Rectal smooth muscle tissue (tissue), 1 donor: Measurements from ENCODE around the gene GRIN1.
A peak's percentile ranks its signal among the peaks of the same experiment; 100 is the strongest.

Experiments
- H3K27ac ChIP-seq: one replicate; pipeline ENCODE4 v1.7.0; 2013; ENCODE audit warnings: low read depth, low read length, inconsistent platforms
- H3K27me3 ChIP-seq: one replicate; pipeline ENCODE4 v1.7.0; 2013; ENCODE audit warnings: low read length; ENCODE audit not compliant: control insufficient read depth, insufficient read depth
- H3K36me3 ChIP-seq: one replicate; pipeline ENCODE4 v1.7.0; 2013; ENCODE audit warnings: low read length; ENCODE audit not compliant: control insufficient read depth, insufficient read depth
- H3K4me1 ChIP-seq: one replicate; pipeline ENCODE4 v1.7.0; 2013; ENCODE audit warnings: low read length; ENCODE audit not compliant: control insufficient read depth, insufficient read depth
- H3K4me3 ChIP-seq: one replicate; pipeline ENCODE4 v1.7.0; 2013; ENCODE audit warnings: low read length
- H3K9ac ChIP-seq: one replicate; pipeline ENCODE4 v1.7.0; 2013; ENCODE audit warnings: low read length

GRIN1 gene

DNA sequence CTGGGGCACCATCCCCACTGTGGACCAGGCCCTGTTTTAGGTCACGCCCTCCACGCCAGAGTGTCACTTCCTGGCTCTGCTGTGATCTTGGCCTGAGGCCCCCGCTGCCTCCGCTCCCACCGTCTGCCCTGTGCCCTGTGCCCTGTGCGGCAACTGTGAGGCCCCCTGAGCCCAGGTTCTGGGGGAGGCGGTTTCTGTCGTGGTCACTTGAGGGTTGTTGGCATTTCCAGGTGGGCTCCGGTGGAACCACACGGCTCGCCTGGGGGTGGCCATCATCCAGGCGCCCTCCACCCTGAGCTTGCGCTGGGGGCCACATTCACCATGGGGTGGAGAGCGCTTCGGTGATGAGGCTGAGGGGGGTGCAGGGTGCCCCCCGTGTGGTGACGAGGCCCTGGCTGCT is 31.0 kb upstream of the GRIN1 start:
- Histone ChIP-seq H3K36me3 (peaks cover 32% of the 10 kb centered on the region), H3K27ac (no peak overlapping the region), H3K9ac (no peak overlapping the region), H3K4me3 (no peak overlapping the region), H3K4me1 (no peaks in the 10 kb centered on the region), H3K27me3 (no peaks in the 10 kb centered on the region)

DNA sequence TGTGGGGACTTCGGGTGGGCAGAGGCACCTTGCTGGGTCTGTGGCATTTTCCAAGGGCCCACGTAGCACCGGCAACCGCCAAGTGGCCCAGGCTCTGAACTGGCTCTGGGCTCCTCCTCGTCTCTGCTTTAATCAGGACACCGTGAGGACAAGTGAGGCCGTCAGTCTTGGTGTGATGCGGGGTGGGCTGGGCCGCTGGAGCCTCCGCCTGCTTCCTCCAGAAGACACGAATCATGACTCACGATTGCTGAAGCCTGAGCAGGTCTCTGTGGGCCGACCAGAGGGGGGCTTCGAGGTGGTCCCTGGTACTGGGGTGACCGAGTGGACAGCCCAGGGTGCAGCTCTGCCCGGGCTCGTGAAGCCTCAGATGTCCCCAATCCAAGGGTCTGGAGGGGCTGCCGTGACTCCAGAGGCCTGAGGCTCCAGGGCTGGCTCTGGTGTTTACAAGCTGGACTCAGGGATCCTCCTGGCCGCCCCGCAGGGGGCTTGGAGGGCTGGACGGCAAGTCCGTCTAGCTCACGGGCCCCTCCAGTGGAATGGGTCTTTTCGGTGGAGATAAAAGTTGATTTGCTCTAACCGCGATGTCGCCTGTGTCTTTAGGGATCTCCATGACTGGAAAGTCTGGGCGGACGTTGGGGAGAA is 30.2 kb upstream of the GRIN1 start:
- no peaks in the 10 kb centered on the region for H3K27me3 ChIP-seq
- no peak overlapping the region for H3K9ac ChIP-seq
- H3K4me3 ChIP-seq = no peak overlapping the region
- H3K27ac ChIP-seq = no peak overlapping the region
- peaks cover 25% of the 10 kb centered on the region for H3K36me3 ChIP-seq
- no peaks in the 10 kb centered on the region for H3K4me1 ChIP-seq

DNA sequence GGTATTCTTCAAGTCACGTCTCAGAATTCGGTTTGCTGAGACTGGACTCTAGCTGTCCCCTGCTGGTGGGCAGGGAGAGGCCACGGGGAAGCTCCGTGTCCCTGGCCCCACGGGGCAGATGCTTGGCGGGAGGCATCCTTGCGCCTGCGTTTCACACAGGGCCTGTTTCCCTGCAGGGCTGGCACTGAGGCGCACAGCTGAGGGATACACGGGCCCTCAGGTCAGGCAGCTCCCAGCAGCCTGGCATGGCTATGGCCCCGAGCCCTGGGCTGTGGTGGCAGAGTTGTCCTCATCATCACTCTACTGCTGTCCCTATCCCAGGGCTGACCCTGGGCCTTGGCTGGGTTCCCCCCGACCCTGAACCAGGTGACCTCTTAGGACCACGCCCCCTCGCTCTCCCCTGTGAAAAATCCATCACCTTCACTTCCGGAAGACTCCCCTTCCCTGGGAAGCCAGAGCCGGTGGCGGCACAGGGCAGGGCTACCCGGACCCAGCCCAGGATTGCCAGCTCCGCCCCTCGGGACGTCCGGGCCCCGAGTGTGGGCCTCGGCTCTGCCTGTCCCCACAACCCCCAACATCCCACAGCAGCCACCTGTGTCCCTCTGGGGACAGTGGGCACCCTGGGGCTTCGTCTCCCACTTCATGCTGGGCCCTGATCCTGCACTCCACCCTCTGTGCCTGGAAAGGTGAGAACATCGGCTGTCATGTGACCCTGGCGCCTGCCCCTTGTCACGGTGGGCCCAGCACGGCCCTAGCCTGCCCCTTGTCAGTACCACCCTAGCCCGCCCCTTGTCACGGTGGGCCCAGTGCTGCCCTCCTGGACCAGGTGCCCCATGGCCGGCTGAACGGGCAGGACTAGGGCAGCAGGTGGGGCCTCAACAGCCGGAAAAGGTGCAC is 29.5 kb upstream of the GRIN1 start:
- no peak overlapping the region for H3K4me3 ChIP-seq
- H3K36me3 ChIP-seq = peaks cover 19% of the 10 kb centered on the region
- no peak overlapping the region for H3K27ac ChIP-seq
- H3K9ac ChIP-seq = no peak overlapping the region
- no peaks in the 10 kb centered on the region for H3K4me1 ChIP-seq
- no peaks in the 10 kb centered on the region for H3K27me3 ChIP-seq

DNA sequence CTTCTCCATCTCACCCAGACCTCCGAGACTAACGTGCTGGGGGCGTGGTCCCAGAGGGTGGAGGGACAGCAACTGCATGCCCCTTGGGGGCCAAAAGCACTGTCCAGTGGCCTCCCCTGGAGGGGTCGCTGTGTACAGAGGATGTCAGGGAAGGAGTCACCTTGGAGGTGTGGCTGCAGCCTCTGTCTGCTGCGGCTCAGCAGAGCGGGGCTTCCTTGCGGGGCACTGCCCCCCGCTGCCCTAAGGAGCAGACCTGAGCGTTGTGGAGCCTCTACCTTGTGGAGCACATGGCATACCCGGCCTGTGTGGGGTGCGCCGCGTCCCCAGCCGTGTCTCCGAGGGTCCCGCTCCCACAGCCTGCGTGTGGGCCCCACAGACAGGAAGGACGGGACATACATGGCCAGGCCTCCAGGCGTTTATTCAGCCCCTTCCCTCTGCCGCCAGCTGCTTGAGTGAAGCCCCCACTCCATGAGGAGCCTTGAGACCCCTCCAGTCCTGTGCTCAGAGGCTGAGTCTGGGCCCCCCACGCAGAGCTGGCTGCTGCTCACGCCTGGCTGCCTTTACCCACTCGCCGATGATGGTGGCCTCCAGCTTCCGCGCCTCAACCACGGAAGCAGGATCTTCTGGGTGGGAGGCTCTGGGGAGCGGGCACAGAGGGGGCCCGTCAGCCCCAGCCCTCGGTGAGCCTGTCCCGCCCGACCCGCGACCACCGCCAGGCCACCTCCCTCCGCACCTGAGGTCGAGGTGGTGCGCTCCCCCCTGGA is 28.6 kb upstream of the GRIN1 start:
- H3K4me3 ChIP-seq = no peak overlapping the region
- H3K27me3 ChIP-seq = no peaks in the 10 kb centered on the region
- H3K9ac ChIP-seq = no peak overlapping the region
- peaks cover 3% of the 10 kb centered on the region for H3K4me1 ChIP-seq
- H3K36me3 ChIP-seq = peaks cover 16% of the 10 kb centered on the region
- no peak overlapping the region for H3K27ac ChIP-seq

DNA sequence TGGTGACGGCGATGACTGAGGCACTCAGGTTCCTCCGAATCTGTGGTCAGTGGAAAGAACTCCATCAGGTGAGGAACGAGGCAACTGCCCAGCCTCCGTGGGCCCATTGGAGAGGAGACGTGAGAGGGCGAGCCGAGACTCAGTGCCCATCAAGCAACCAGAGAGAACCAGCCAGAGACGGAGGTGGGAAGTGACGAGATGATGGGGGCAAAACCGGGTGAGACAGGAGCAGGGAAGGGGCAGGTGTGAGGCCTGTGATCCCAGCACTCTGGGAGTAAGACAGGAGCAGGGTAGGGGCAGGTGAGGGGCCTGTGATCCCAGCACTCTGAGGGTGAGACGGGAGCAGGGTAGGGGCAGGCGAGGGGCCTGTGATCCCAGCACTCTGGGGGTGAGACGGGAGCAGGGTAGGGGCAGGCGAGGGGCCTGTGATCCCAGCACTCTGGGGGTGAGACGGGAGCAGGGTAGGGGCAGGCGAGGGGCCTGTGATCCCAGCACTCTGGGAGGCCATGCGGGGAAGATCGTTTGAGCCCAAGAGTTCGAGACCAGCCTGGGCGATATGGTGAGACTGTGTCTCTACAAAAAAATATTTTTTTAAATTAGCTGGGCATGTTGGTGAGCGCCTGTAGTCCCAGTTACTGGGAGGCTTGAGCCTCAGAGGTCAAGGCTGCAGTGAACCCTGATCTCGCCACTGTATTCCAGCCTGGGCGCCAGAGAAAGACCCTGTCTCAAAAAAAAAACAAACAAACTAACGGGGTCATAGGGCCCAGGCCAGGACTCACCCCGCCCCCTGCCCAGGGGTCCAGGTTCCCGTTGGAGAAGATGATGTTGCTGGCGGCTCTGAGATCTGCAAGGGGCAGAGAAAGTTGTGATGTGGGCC is 27.8 kb upstream of the GRIN1 start:
- peaks cover 11% of the 10 kb centered on the region for H3K36me3 ChIP-seq
- peaks cover 3% of the 10 kb centered on the region for H3K4me1 ChIP-seq
- H3K9ac ChIP-seq = no peak overlapping the region
- H3K27ac ChIP-seq = no peak overlapping the region
- no peaks in the 10 kb centered on the region for H3K27me3 ChIP-seq
- H3K4me3 ChIP-seq = no peak overlapping the region

DNA sequence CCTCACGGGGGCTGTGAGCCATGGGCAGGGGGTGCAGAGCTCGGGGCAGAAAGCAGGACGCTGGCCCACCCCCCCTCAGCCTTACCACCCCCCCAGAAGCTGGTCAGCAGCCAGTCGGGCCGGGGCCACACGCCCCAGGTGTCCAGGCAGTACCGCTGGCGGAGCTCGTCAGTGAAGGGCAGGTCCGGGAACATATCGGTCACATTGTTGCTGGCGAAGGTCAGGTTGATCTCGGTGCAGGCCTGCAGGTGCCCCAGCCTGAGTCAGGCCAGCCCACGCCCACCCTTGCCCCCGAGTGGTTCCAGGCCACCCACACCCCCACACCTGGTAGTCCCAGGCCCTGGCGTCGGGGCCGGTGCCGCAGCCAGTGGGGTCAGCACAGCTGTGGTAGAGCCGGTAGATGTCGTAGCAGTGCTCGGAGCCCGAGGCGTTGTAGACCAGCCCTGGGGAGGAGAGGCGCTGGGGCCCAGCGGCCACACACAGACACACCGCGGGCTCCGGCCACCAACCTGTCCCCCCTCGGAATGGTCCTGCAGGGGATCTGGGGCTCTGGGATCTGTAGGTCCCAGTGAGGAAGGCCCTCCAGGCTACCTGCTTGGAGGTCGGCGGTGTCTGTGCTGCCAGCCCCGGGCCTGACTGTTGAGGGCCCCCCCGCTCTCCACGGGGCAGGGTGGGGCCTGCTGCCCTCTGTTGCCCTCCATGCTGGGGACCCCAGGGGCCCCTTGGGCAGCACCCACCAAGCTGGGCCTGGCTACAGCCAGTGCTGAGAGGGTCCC is 27.0 kb upstream of the GRIN1 start:
- H3K27ac ChIP-seq = no peak overlapping the region
- H3K4me3 ChIP-seq = no peak overlapping the region
- no peaks in the 10 kb centered on the region for H3K27me3 ChIP-seq
- peaks cover 11% of the 10 kb centered on the region for H3K36me3 ChIP-seq
- H3K4me1 ChIP-seq = peaks cover 3% of the 10 kb centered on the region
- no peak overlapping the region for H3K9ac ChIP-seq

DNA sequence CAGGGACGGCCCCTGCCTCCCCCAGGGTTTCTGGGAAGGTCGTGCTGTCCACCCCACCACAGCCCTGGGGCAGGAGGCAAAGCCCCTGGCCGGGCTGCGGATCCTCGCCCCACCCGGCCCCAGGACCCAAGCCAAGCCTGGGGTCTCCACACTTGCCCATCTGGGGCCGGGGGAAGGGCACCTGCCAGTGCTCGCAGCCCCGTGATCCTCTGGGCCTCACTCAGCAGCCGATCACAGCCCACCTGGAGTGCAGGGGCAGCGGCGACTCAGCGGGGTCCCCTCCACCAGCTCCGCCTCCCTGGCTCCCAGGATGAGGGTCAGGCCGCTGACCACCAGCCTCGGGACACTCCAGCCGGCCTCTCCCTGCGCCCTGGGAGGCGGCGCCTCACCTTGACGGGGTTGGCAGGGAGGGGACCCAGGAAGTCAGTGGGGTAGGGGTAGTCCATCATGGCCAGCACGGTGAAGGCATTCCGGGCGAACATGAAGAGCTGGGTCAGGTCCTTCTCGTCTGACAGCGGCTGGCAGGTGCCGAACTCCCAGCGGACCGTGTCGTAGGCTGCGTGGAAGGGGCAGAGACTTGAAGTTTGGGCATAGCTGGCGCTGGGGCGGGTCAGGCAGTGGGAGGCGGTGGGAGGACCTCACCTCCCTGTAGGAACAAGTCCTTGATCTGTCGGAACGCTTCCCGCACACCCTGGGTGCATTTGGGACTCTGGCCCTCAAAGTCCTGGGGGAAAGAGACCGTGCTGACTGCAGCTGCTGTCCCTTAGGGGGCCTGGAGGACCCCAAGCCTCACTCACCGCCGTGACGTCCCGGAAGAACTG is 26.2 kb upstream of the GRIN1 start:
- no peak overlapping the region for H3K27ac ChIP-seq
- H3K36me3 ChIP-seq = peaks cover 7% of the 10 kb centered on the region
- no peak overlapping the region for H3K4me3 ChIP-seq
- no peak overlapping the region for H3K9ac ChIP-seq
- peaks cover 3% of the 10 kb centered on the region for H3K4me1 ChIP-seq
- H3K27me3 ChIP-seq = peaks cover 5% of the 10 kb centered on the region

DNA sequence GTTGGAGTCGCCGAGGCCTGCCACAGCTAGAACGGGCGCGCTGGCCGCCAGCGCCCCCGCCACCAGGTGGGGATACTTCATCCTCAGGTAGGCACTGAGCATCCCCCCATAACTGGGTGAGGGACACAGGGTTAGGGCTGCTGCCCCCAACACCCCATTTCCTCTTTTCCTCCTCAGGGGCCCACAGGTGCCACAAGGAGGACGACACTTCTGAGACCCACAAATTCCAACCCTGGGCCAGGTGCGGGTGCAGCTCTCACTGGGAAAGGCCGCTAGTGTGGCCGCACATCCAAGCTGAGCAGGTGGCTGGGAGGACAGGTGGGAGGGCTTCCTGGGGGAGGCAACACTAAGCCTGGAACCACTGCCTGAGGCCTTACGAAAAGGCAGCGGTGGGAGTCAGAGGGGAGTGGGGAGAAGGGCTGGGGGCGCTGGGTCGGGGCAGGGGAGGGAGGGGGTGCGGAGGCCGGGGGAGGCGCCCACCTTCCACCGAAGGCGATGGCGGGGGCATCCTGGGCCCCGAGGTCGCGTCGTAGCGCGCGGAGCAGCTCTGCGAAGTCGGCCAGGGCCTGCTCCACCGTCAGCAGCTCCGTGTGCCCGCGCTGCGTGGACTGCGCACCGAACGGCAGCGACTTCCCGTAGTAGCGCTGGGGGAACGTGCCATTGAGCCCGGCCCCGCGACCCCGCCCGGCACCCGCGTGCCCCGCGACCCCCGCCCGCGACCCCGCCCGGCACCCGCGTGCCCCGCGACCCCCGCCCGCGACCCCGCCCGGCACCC is 25.4 kb upstream of the GRIN1 start:
- Histone ChIP-seq H3K4me1 (peaks cover 3% of the 10 kb centered on the region), H3K27ac (no peak overlapping the region), H3K9ac (no peak overlapping the region), H3K27me3 (peaks cover 5% of the 10 kb centered on the region), H3K36me3 (peaks cover 2% of the 10 kb centered on the region), H3K4me3 (peak overlapping the region; percentile 41)

DNA sequence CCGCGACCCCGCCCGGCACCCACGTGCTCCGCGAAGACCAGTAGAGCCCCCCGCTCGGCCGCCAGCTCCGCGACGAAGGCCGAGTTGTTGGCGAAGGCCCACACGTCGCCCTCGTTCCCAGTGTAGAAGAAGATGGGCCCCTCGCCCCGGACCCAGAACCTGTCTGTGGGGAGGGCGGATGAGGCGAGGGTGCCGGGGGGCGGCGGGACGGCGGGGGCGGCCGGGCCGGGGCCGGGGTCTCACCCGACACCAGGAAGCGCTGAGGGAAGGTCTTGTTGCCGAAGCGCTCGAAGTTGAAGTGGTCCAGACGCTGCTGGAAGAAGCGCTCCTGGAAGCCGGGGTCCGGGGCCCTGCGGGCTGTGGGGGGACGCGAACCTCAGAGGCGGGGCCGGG is 24.7 kb upstream of the GRIN1 start:
- peak overlapping the region; percentile 63 for H3K4me3 ChIP-seq
- H3K27ac ChIP-seq = no peak overlapping the region
- H3K27me3 ChIP-seq = peaks cover 5% of the 10 kb centered on the region
- no peaks in the 10 kb centered on the region for H3K36me3 ChIP-seq
- H3K9ac ChIP-seq = no peak overlapping the region
- H3K4me1 ChIP-seq = peaks cover 3% of the 10 kb centered on the region

DNA sequence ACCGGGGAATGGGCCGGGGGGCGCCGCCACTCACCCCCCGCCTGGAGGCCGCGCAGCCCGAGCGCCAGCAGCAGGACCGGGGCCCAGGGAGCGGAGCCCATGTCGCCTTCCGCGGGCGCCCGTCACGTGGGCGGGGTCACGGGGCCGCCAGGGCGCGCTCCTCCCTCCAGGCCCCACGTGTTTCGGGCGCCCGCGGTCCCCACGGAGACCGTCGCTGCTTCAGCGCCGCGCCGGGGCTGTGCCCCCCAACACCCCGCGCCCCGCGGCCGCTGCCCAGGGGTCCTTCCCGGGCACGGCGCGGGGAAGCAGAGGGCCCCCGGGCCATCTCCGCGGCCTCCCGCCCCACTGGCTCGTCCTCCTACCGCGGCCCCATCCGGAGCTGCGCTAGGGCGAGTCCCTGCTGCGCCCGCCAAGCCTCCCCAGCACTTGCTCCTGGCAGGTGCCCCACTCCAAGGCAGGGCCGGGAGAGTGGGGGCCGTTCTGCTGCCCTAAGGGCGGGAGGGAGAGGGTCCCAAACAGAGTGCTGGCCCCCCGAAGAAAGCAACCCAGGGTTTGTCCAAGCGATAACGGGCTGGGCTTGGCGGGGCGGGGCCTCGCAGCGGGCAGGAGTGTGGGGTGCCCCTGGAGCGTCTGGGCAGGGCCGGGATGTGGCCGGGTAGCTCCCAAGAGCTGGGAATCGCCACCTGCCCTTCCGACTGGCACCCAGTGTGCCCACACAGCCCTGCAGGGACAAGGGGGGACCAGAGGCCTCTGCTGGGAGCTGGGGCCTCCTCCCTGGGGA is 24.2 kb upstream of the GRIN1 start, which contains the start of gene DPP7:
Gene DPP7 (minus strand): TSS at position 121 of the 781 bp plus-strand sequence. CDS start 20 bp downstream, at position 101.
- H3K4me3 ChIP-seq = peak within 1 kb of the TSS; percentile 63
- H3K4me1 ChIP-seq = peaks cover 3% of the 10 kb centered on the region
- peaks cover 5% of the 10 kb centered on the region for H3K27me3 ChIP-seq
- no peak within 1 kb of the TSS for H3K27ac ChIP-seq
- H3K36me3 ChIP-seq = no peaks in the 10 kb centered on the region
- no peak within 1 kb of the TSS for H3K9ac ChIP-seq
